KOPT-K1 (cell line): ENCODE results near the gene C1QTNF12.

Source experiments
- H3K27ac ChIP-seq: fragments of 200-600 bp; sonication (generic); 2 replicates; pipeline ENCODE4 v1.5.1; 2016; ENCODE audit warnings: antibody characterized with exemption, mild to moderate bottlenecking, low read depth, low read length; ENCODE audit not compliant: poor library complexity, severe bottlenecking
- H3K36me3 ChIP-seq: fragments of 200-600 bp; sonication (generic); 2 replicates; pipeline ENCODE4 v1.5.1; 2017; ENCODE audit warnings: antibody characterized with exemption, mild to moderate bottlenecking, low read length, moderate library complexity; ENCODE audit not compliant: insufficient read depth
- H3K9me3 ChIP-seq: fragments of 200-600 bp; sonication (generic); 2 replicates; pipeline ENCODE4 v1.5.1; 2017; ENCODE audit warnings: antibody characterized with exemption, low read length, mild to moderate bottlenecking; ENCODE audit not compliant: insufficient read depth, poor library complexity, severe bottlenecking

C1QTNF12 gene, protein sequence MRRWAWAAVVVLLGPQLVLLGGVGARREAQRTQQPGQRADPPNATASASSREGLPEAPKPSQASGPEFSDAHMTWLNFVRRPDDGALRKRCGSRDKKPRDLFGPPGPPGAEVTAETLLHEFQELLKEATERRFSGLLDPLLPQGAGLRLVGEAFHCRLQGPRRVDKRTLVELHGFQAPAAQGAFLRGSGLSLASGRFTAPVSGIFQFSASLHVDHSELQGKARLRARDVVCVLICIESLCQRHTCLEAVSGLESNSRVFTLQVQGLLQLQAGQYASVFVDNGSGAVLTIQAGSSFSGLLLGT

GRCh38 chr1:1246577-1247340 lies at the start of gene C1QTNF12:
C1QTNF12 (minus strand) TSS chr1:1246722; CDS start chr1:1246690, 32 bp downstream.
- no peak within 1 kb of the TSS for H3K27ac ChIP-seq
- H3K36me3 ChIP-seq: no peaks in the 10 kb centered on the region

GRCh38 chr1:1295154-1295923 lies 48.8 kb upstream of the C1QTNF12 start:
- Histone ChIP-seq H3K27ac (no peak overlapping the region), H3K9me3 (no peaks in the 10 kb centered on the region), H3K36me3 (peaks cover 7% of the 10 kb centered on the region; the same call in 1 of the 2 replicates)

More at GRCh38 chr1:1246577-1247340, at the start of gene C1QTNF12:
- H3K9me3 ChIP-seq: no peaks in the 10 kb centered on the region

- Histone ChIP-seq H3K9me3 (no peaks in the 10 kb centered on the region), H3K27ac (no peak overlapping the region), H3K36me3 (peaks cover 7% of the 10 kb centered on the region; the same call in 1 of the 2 replicates)
Measured at GRCh38 chr1:1294250-1294890, 47.8 kb upstream of the C1QTNF12 start.

DNA sequence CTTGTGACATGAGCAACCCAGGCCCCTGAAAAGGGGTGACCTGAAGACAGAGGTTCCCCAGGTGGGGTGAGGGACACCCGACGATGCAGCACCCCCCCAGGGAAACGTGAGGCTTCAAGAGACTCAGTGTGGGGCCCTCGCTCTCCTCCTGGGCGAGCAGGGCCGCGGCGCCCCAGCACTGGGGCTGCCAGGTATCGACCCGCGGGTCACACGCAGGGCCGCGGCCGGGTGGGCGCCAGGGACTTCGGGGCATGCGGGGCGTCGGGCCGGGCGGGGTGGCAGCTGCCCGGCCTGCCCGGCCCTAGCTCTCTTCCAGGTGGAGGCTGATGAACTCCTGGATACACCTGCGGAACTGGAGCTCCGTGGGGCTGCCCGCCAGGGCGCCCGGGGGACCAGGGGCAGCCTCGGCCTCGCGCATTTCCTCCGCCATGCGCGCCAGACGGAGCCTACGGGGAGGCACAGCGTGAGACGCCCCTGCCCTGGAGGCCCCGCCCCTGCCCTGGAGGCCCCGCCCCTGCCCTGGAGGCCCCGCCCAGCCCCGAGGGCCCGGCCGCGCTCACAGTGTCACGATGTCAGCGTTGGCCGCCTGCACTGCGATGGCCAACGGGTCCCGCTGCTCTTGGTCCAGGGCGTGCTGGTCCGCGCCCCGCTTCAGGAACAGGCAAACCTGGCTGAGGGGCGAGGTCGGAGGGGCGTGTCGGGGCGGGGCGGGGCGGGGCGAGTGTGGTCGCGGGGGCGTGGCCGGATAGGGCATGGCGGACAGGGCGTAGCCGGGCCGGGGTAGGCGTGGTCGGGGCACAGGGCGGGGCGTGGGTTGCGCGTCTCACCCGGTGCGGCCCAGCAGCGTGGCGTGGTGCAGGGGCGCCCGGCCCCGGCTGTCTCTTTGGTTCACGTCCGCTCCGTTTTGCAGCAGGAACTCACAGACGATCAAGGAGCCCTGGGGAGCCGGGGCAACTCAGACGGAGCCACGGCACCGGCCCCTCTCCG lies 47.0 kb upstream of the C1QTNF12 start:
- Histone ChIP-seq H3K9me3 (no peaks in the 10 kb centered on the region), H3K27ac (no peak overlapping the region), H3K36me3 (peaks cover 7% of the 10 kb centered on the region; the same call in 1 of the 2 replicates)

- Histone ChIP-seq H3K27ac (no peak overlapping the region), H3K9me3 (no peaks in the 10 kb centered on the region)
Measured at GRCh38 chr1:1292851-1293250, 46.3 kb upstream of the C1QTNF12 start.

DNA sequence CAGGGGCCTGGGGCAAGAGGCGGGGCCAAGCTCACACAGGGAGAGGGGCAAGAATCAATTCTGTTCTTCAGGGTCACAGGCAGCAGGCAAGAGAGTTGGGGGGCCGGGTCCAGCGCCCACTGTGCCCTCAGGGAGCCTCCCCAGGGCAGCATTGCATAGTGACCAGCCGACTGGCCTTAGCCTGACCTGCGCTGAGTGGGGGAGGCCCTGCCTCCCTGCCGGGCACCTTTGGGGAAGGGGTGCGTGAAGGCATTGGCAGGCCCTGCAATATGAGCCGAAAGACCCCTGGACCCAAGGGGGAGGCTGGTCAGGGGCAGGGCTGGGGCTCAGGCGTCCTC lies 45.9 kb upstream of the C1QTNF12 start:
- Histone ChIP-seq H3K9me3 (no peaks in the 10 kb centered on the region), H3K36me3 (peaks cover 7% of the 10 kb centered on the region; the same call in 1 of the 2 replicates), H3K27ac (no peak overlapping the region)

More at GRCh38 chr1:1292851-1293250, 46.3 kb upstream of the C1QTNF12 start:
- peaks cover 7% of the 10 kb centered on the region; the same call in 1 of the 2 replicates for H3K36me3 ChIP-seq

DNA sequence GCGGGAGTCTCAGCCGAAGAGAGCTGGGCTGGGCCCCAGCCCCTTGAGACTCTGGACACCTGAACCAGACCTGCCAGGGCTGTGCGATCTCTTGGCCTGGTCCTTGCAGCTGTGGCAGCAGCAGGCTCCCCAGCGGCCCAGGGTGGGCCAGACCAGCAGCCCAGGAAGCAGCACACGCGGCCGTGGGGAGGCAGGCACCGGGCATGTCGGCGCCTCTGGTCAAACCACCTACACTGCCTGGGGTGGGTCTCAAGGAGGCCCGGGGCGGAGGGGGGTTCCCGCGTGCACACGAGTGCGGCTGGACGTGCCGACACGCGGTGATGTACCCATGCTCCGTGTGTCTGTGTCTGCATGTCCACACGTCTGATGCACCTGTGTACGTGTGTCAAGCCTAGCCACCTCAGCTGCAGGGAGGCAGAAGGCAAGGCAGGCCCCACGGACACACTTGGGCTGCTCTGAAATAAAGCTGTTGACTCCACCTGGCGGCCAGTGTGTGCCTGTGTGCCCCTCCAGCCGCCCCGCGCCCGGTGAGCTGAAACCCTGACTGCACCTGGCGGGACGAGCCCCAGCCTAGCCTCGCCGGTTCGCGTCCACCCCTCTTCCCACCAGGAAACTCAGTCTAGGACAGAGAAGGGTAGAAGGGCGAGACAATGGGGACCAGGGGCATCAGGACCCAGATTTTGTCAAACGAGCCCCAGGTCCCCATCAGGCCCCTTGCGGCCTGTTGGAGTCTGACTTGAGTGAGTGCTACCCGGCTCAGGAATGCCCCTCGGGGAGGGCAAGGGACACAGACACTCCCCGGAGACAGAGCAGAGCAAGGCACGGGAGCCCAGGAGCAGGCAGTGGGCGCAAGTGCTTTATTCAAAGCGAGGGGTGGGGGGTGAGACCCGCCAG lies 45.3 kb upstream of the C1QTNF12 start:
- H3K9me3 ChIP-seq: no peaks in the 10 kb centered on the region
- no peak overlapping the region for H3K27ac ChIP-seq
- H3K36me3 ChIP-seq: peaks cover 7% of the 10 kb centered on the region; the same call in 1 of the 2 replicates

GRCh38 chr1:1291023-1291528 lies 44.6 kb upstream of the C1QTNF12 start:
- peaks cover 7% of the 10 kb centered on the region; the same call in 1 of the 2 replicates for H3K36me3 ChIP-seq
- H3K27ac ChIP-seq: no peak overlapping the region
- H3K9me3 ChIP-seq: no peaks in the 10 kb centered on the region

GRCh38 chr1:1290238-1290731 lies 43.8 kb upstream of the C1QTNF12 start:
- Histone ChIP-seq H3K9me3 (no peaks in the 10 kb centered on the region), H3K27ac (no peak overlapping the region), H3K36me3 (peaks cover 3% of the 10 kb centered on the region; the same call in 1 of the 2 replicates)

DNA sequence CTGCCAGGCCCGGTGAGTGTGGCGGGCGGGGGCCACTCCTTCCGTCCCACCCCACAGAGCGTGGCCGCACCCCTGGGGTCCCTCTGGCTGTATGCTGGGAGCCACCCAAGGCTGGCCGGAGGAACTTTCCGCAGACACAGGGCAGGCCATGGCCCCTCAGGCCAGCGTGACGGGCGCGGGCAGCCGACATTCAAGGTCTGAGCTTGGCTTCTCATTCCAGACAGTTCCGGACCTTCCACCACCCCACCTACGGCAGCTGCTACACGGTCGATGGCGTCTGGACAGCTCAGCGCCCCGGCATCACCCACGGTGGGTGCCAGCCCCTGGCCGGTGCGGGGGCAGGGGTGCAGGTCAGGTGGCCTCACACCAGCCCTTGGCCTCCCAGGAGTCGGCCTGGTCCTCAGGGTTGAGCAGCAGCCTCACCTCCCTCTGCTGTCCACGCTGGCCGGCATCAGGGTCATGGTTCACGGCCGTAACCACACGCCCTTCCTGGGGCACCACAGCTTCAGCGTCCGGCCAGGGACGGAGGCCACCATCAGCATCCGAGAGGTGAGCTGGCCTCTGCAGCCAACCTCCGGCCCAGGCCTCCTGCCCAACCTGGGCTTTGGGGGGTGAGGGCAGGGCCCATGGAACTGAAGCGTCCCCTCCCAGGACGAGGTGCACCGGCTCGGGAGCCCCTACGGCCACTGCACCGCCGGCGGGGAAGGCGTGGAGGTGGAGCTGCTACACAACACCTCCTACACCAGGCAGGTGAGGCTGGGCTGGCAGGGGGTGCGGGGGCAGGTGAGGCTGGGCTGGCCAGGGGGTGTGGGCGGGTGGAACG lies 41.0 kb upstream of the C1QTNF12 start:
- Histone ChIP-seq H3K36me3 (no peaks in the 10 kb centered on the region), H3K27ac (no peak overlapping the region), H3K9me3 (no peaks in the 10 kb centered on the region)

DNA sequence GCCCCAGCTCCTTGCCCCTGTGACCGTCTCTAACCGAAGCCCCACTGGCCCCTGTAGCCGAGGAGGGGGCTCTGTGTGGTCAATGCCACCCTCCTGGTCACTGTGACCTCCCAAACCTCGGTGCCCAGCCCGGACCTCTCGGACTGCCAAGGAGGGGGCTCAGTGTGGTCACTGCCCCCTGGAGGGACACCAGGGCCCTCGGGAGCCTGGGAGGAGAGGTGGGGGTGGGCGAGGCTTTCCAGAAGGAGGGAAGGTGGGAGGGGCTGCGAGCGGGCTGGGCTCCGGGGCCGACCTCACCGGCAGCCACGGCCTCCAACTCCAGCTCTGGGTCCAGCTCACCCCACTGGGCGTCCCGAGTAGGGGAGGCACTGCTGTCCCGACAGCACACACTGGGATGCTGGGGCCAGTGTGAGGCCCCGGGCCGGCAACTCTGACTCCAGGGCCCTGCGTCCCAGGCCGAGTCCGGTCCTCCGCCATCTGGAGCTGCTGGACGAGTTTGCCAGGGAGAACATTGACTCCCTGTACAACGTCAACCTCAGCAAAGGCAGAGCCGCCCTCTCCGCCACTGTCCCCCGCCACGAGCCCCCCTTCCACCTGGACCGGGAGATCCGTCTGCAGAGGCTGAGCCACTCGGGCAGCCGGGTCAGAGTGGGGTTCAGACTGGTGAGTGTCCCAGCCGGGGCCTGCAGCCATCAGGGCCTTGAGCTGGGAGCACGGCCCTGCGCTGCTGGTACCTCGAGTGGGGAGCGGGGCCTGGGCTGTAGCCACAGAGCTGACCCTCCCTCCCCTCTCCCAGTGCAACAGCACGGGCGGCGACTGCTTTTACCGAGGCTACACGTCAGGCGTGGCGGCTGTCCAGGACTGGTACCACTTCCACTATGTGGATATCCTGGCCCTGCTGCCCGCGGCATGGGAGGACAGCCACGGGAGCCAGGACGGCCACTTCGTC lies 40.1 kb upstream of the C1QTNF12 start:
- Histone ChIP-seq H3K9me3 (no peaks in the 10 kb centered on the region), H3K36me3 (no peaks in the 10 kb centered on the region), H3K27ac (no peak overlapping the region)
